A549 (cell line): Measurements from ENCODE around the gene RALBP1.

Experiments used
- HDAC2 ChIP-seq: fragments of 200-600 bp; sonication (generic); IDR thresholded peaks from 2 replicates; pipeline ENCODE4 v1.6.1; 2016
- HEYL ChIP-seq: fragments of 250-450 bp; sonication (Bioruptor Pico); IDR thresholded peaks from 2 replicates; pipeline ENCODE4 v1.8.0; 2021; ENCODE audit warnings: mild to moderate bottlenecking, moderate library complexity
- KDM1A ChIP-seq: fragments of 200-600 bp; sonication (generic); IDR thresholded peaks from 2 replicates; pipeline ENCODE4 v1.6.1; 2016; ENCODE audit warnings: low read depth, mild to moderate bottlenecking
- MAFK ChIP-seq: fragments of 450-650 bp; IDR thresholded peaks from 2 replicates; pipeline ENCODE4 v1.6.1; 2014; ENCODE audit not compliant: partially characterized antibody
- MYC ChIP-seq: IDR thresholded peaks from 2 replicates; pipeline ENCODE4 v1.6.1; 2012; ENCODE audit warnings: mild to moderate bottlenecking, inconsistent platforms, low read length, improper control_type of control experiment, borderline replicate concordance
- NR3C1 ChIP-seq: fragments of >200 bp; sonication (Bioruptor Twin); formaldehyde crosslinking; IDR thresholded peaks from 3 replicates; pipeline ENCODE4 v1.6.1; 2017
- POLR2AphosphoS2 ChIP-seq: conservative IDR thresholded peaks from 2 replicates; pipeline ENCODE4 v1.6.1; 2012; ENCODE audit warnings: low read length, improper control_type of control experiment, inconsistent platforms
- RAD21 ChIP-seq, 2 experiments: fragments of >200 bp in 1 of 2; sonication (Bioruptor Twin) in 1 of 2; formaldehyde crosslinking in 1 of 2; IDR thresholded peaks in 1 of 2; conservative IDR thresholded peaks in 1 of 2; 2 replicates in 1 of 2; 3 replicates in 1 of 2; pipeline ENCODE4 v1.6.1; 2012 to 2018; ENCODE audit warnings: inconsistent platforms in 1 of 2
- RCOR1 ChIP-seq: fragments of 150-350 bp; IDR thresholded peaks from 2 replicates; pipeline ENCODE4 v1.6.1; 2014; ENCODE audit warnings: antibody characterized with exemption, low read length, low read depth
- RFX5 ChIP-seq: fragments of 450-650 bp; IDR thresholded peaks from 2 replicates; pipeline ENCODE4 v1.7.1; 2014; ENCODE audit warnings: antibody characterized with exemption, mild to moderate bottlenecking, moderate library complexity
- ZC3H11A ChIP-seq: fragments of 450-650 bp; IDR thresholded peaks from 2 replicates; pipeline ENCODE4 v1.6.1; 2014; ENCODE audit warnings: antibody characterized with exemption, mild to moderate bottlenecking
- TF ChIP-seq, protein P1 (sequence below): fragments of >200 bp; sonication (Bioruptor Twin); formaldehyde crosslinking; IDR thresholded peaks from 3 replicates; pipeline ENCODE4 v1.5.1; 2016

DNA sequence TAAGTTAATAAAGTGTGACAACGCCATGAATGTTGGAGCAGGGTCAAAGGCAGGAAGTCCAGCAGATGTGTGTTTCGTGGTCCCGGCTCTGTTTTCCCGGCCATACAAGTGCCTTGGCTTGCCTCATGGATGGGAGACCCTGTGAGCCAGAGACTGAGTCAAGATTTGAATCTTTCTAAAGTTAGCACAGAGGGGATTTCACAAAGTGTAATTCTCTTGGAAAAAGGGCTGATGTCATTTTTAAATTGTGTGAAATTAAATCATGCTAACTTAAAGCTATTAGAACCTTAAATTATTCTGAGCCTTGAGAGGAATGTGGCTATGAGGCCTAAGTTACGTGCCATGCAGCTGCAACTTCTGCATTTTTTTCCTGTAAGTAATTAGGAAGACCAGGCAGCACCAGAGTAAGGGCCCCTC, 38.3 kb upstream of the RALBP1 start:
- no peak for TF ChIP-seq RAD21 (conservative IDR thresholded peaks at IDR 0.05 in 1 of 2, IDR thresholded peaks at IDR 0.05 in 1 of 2)
- TF ChIP-seq MYC, result no peak
- no peak for TF ChIP-seq RCOR1
- TF ChIP-seq, protein P1, sequence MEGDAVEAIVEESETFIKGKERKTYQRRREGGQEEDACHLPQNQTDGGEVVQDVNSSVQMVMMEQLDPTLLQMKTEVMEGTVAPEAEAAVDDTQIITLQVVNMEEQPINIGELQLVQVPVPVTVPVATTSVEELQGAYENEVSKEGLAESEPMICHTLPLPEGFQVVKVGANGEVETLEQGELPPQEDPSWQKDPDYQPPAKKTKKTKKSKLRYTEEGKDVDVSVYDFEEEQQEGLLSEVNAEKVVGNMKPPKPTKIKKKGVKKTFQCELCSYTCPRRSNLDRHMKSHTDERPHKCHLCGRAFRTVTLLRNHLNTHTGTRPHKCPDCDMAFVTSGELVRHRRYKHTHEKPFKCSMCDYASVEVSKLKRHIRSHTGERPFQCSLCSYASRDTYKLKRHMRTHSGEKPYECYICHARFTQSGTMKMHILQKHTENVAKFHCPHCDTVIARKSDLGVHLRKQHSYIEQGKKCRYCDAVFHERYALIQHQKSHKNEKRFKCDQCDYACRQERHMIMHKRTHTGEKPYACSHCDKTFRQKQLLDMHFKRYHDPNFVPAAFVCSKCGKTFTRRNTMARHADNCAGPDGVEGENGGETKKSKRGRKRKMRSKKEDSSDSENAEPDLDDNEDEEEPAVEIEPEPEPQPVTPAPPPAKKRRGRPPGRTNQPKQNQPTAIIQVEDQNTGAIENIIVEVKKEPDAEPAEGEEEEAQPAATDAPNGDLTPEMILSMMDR, result no peak
- no peak for TF ChIP-seq HEYL (CRISPR knock-in tag)
- TF ChIP-seq MAFK, result no peak
- TF ChIP-seq POLR2AphosphoS2, result no peak
- TF ChIP-seq HDAC2, result no peak
- TF ChIP-seq ZC3H11A, result no peak
- no peak for TF ChIP-seq RFX5
- no peak for TF ChIP-seq KDM1A
- TF ChIP-seq NR3C1, result no peak
